Muscle of back (tissue), 11 donors: ENCODE data around the gene NAALADL2. TPM values are rescaled to one million over a fixed set of nuclear protein-coding genes. Genes with fewer than 3 reads are reported as not detected.
"Not testable (repeated sequence)": the region's sequence is repeated elsewhere in the genome, so short reads cannot be mapped to it uniquely, and the experiment has no call there.

Source experiments
- DNase-seq, 3 donors: peaks; one replicate each; pipeline versions ENCODE4 v3.0.0 to v3.0.0-alpha.2; 2013
- polyA plus RNA-seq, 10 donors: library from polyadenylated mRNA; unstranded; fragments of 120-200 nt; gene quantifications; one replicate each; pipeline ENCODE4 v1.2.1, GENCODE V29; 2013; ENCODE audit not compliant: insufficient read length in 10 of 10

The NAALADL2 gene
- polyA plus RNA-seq, 10 donors = 5.7 to 13.7 (median 8.8) TPM

- no peak for DNase-seq
Measured at GRCh38 chr3:175417426-175417825, 558.3 kb downstream of the NAALADL2 start.

- no peak for DNase-seq
Measured at GRCh38 chr3:175421902-175422301, 562.8 kb downstream of the NAALADL2 start.

GRCh38 chr3:175422744-175423143 lies 563.6 kb downstream of the NAALADL2 start:
- no peak for DNase-seq

- not testable (repeated sequence) for DNase-seq
Measured at GRCh38 chr3:175423848-175424247, 564.7 kb downstream of the NAALADL2 start.

GRCh38 chr3:175426805-175427204 lies 567.7 kb downstream of the NAALADL2 start:
- no peak for DNase-seq

GRCh38 chr3:175428466-175428865 lies 569.3 kb downstream of the NAALADL2 start:
- peak; percentile 43 to 83 (median 49) for DNase-seq

- DNase-seq = peak in 2 of 3 donors; percentile 55 to 78
Measured at GRCh38 chr3:175430983-175431773, 572.0 kb downstream of the NAALADL2 start.

GRCh38 chr3:175432376-175433025 lies 573.4 kb downstream of the NAALADL2 start:
- DNase-seq = peak; percentile 50 to 80 (median 78)

- DNase-seq = peak in 1 of 3 donors; percentile 67
Measured at GRCh38 chr3:175433026-175433674, 574.0 kb downstream of the NAALADL2 start.

- peak in 1 of 3 donors; percentile 75 for DNase-seq
Measured at GRCh38 chr3:175434561-175434960, 575.4 kb downstream of the NAALADL2 start.

- DNase-seq = no peak
Measured at GRCh38 chr3:175443682-175444081, 584.5 kb downstream of the NAALADL2 start.

GRCh38 chr3:175445741-175446140 lies 586.6 kb downstream of the NAALADL2 start:
- DNase-seq = no peak

- DNase-seq = peak in 1 of 3 donors; percentile 65
Measured at GRCh38 chr3:175447521-175447920, 588.4 kb downstream of the NAALADL2 start.

- DNase-seq = no peak
Measured at GRCh38 chr3:175453361-175453760, 594.2 kb downstream of the NAALADL2 start.

- DNase-seq = no peak
Measured at GRCh38 chr3:175456466-175456865, 597.3 kb downstream of the NAALADL2 start.

GRCh38 chr3:175457301-175457700 lies 598.2 kb downstream of the NAALADL2 start:
- DNase-seq = no peak

GRCh38 chr3:175460849-175461399 lies 601.8 kb downstream of the NAALADL2 start:
- not testable (repeated sequence) for DNase-seq

GRCh38 chr3:175464362-175464761 lies 605.2 kb downstream of the NAALADL2 start:
- DNase-seq = no peak

- DNase-seq = no peak
Measured at GRCh38 chr3:175469124-175469523, 610.0 kb downstream of the NAALADL2 start.

- DNase-seq = no peak
Measured at GRCh38 chr3:175475765-175476164, 616.6 kb downstream of the NAALADL2 start.

GRCh38 chr3:175476489-175476888 lies 617.4 kb downstream of the NAALADL2 start:
- DNase-seq = no peak

- DNase-seq = no peak
Measured at GRCh38 chr3:175477651-175478224, 618.6 kb downstream of the NAALADL2 start.
